ENCODE data around the gene NEGR1.

DNA sequence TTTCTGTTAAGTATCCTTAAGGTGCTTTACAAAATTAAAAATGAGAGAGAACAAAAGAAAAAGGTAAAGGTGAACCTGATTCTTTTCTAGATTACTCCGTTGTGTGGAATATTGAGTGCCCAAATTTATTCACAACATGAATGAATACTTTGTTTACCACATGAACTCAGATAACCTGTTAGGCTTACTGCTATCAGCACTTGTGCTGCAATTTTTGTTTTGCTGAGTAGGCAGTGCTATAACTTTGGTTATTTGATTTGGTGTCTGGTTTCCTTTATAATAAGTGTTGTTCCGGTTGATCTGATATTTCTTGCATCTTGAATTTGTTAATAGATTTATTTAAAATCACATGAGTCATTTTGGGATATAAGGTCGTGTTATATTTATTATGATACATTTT is 195.9 kb downstream of the NEGR1 start:
- TF ChIP-seq SRF (IDR thresholded peaks at IDR 0.05; ENCODE audit: low read depth) = no peak
- TF ChIP-seq, protein P1, sequence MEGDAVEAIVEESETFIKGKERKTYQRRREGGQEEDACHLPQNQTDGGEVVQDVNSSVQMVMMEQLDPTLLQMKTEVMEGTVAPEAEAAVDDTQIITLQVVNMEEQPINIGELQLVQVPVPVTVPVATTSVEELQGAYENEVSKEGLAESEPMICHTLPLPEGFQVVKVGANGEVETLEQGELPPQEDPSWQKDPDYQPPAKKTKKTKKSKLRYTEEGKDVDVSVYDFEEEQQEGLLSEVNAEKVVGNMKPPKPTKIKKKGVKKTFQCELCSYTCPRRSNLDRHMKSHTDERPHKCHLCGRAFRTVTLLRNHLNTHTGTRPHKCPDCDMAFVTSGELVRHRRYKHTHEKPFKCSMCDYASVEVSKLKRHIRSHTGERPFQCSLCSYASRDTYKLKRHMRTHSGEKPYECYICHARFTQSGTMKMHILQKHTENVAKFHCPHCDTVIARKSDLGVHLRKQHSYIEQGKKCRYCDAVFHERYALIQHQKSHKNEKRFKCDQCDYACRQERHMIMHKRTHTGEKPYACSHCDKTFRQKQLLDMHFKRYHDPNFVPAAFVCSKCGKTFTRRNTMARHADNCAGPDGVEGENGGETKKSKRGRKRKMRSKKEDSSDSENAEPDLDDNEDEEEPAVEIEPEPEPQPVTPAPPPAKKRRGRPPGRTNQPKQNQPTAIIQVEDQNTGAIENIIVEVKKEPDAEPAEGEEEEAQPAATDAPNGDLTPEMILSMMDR (IDR thresholded peaks at IDR 0.05 in 2 of 3, conservative IDR thresholded peaks at IDR 0.05 in 1 of 3; ENCODE audit: borderline replicate concordance in 1 of 3, insufficient read depth in 1 of 3, low read depth in 2 of 3, low read length in 2 of 3) = no peak
- no peak for TF ChIP-seq EZH2 (IDR thresholded peaks at IDR 0.05)
- TF ChIP-seq ZNF274 (IDR thresholded peaks at IDR 0.05; ENCODE audit: low read depth, low read length) = no peak
